DMS 273 (cell line): ENCODE results near the gene VARS2.
"Not testable (repeated sequence)": the region's sequence is repeated elsewhere in the genome, so short reads cannot be mapped to it uniquely, and the experiment has no call there.

ENCODE experiments used
- DNase-seq: peaks from one replicate; lab custom pipeline; 2025; ENCODE audit not compliant: unreplicated experiment; lab: John Stamatoyannopoulos, UW

VARS2 gene

GRCh38 chr6:30960907-30961673, 47.1 kb downstream of the VARS2 start:
- DNase-seq: no peak

DNA sequence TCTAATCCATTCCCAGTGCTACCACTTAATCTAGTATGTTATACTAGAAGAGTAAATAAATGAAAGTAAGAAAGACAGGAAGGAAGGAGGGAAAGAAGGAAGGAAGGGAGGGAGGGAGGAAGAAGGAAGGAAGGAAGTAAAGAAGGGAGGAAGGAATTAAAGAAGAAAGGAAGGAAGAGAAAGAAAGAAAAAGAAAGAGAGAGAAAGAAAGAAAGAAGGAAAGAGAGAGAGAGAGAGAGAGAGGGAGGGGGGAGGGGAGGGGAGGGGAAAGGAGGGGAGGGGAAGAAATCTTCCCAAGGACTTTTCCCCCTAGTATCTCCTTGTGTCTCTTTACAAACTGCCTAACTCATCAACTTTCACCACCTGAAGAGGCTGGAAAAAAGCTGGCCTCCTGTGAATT, 48.7 kb downstream of the VARS2 start:
- no peak for DNase-seq

DNA sequence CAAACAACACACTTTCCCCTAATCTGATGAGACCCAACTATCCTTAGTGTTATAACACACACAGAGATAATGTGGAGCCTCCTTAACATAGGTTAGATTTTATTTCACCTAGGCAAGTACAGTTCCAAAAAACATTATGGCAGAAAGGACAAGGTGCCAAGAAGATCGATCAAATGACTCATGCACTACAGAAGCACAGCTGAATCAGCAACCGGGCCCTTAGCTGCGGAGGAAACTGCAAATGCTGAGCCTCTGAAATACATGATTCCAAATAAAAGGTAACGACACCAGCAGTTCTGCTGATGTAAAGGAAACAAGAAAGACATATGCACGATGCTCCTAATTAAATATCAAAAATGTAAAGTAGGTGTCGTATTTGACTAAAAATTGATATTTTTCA, 49.6 kb downstream of the VARS2 start:
- no peak for DNase-seq

DNA sequence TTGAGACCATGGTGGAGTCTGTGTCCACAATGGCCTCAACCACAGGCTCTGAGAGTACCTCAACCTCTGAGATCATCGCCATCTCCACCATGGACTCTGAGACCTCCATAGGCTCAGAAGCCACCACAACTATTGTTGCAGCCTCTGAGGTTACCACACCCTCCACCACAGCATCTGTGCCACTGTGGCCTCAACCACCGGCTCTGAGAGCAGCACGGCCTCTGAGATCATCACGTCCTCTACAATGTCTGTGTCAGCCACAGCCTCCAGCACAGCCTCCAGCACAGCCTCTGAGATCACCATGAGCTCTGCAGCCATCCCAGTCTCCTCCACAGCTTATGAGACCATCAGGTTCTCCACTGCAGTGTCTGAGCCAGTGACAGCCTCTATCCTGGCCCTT, 50.0 kb downstream of the VARS2 start:
- no peak for DNase-seq

DNA sequence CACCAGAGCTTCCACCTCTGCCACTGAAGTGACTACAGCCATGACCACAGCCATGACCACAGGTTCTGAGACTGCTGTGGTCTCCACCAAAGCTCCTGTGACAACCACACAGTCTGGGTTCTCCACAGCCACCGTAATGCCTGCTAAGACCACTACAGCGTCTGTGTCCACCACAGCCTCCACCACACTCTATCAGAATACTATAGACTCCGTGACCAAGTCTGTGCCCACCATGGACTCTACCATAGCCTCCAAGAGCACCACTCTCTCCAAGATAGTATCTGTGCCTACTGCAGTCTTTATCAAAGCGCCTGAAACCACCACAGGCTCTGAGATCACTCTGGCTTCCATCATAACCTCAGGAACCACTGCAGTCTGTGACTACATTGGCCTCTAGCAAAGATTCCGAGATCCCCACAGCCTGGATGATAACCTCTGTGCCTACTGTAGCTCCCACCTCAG, 51.1 kb downstream of the VARS2 start:
- DNase-seq: no peak

- DNase-seq: no peak
These were observed 52.1 kb downstream of the VARS2 start for GRCh38 chr6:30966154-30966553.

- DNase-seq: not testable (repeated sequence)
These were observed 55.1 kb downstream of the VARS2 start for GRCh38 chr6:30969171-30969570.

- DNase-seq: no peak
These were observed 56.9 kb downstream of the VARS2 start for GRCh38 chr6:30970946-30971345.

DNA sequence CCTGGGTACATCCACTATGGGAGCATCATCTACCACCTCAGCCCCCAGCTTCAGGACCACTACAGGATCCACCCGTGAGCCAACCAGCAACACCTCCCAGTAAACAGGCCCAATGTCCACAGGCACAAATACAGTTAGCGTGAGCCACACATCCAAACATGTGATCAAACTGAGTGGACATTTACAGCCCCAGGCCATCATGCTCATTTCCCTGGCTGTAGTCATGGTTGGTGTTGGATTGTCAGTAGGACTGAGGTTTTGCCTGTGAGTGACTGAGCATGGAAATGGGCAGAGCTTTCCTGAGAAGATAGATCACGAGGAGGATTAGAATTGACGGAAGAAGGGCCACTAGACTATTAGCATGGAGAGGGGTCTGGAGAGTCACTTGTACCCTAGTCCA, 58.8 kb downstream of the VARS2 start:
- DNase-seq: no peak

- DNase-seq: no peak
These were observed 60.6 kb downstream of the VARS2 start for GRCh38 chr6:30974490-30975252.
